HL-60 (cell line): ENCODE results near the gene HOXB3.

Experiments used
- GABPA ChIP-seq: IDR thresholded peaks from 2 replicates; pipeline ENCODE4 v1.6.1; 2012; ENCODE audit warnings: low read depth
- POLR2AphosphoS5 ChIP-seq: IDR thresholded peaks from 2 replicates; pipeline ENCODE4 v1.6.1; 2012; ENCODE audit warnings: low read depth
- TF ChIP-seq, protein P1 (sequence below): IDR thresholded peaks from one replicate; pipeline ENCODE4 v1.5.1; 2011; ENCODE audit warnings: low read length, control low read depth, inconsistent platforms; ENCODE audit not compliant: insufficient read depth
- TF ChIP-seq, protein P2 (sequence below): IDR thresholded peaks from 2 replicates; pipeline ENCODE4 v1.6.1; 2012; ENCODE audit warnings: low read depth; ENCODE audit not compliant: insufficient replicate concordance

DNA sequence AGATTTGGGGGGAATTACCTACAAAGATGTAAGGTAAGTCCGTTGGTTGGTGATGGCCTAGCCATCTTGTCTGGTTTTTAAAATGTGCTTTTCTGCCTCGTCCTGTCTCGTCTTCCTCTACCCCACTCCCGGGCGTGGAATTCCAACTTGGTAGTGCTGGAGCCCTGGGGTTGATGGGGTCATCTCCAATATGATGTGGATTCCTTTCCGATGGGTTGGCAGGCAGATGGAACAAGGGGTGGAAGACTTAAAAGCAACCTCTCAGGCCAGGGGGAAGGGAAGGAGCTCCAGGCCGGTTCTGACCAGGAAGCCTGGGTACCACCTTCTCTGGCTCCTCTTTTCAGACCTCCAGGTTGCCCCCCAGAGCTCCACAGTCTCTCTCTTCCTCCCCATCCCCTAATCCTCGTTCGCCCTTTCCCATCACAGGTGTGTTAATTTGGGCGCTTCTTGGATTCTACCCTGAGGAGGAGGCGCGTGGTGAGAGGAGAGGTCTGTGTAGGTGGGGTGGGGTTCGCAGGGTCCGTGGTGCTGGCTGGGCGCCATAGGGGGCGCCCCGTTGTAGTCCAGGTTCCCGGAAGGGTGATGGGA is 40.0 kb downstream of the HOXB3 start:
- TF ChIP-seq, protein P1, sequence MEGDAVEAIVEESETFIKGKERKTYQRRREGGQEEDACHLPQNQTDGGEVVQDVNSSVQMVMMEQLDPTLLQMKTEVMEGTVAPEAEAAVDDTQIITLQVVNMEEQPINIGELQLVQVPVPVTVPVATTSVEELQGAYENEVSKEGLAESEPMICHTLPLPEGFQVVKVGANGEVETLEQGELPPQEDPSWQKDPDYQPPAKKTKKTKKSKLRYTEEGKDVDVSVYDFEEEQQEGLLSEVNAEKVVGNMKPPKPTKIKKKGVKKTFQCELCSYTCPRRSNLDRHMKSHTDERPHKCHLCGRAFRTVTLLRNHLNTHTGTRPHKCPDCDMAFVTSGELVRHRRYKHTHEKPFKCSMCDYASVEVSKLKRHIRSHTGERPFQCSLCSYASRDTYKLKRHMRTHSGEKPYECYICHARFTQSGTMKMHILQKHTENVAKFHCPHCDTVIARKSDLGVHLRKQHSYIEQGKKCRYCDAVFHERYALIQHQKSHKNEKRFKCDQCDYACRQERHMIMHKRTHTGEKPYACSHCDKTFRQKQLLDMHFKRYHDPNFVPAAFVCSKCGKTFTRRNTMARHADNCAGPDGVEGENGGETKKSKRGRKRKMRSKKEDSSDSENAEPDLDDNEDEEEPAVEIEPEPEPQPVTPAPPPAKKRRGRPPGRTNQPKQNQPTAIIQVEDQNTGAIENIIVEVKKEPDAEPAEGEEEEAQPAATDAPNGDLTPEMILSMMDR: no peak
- TF ChIP-seq GABPA (no peak), POLR2AphosphoS5 (no peak)
- TF ChIP-seq, protein P2, sequence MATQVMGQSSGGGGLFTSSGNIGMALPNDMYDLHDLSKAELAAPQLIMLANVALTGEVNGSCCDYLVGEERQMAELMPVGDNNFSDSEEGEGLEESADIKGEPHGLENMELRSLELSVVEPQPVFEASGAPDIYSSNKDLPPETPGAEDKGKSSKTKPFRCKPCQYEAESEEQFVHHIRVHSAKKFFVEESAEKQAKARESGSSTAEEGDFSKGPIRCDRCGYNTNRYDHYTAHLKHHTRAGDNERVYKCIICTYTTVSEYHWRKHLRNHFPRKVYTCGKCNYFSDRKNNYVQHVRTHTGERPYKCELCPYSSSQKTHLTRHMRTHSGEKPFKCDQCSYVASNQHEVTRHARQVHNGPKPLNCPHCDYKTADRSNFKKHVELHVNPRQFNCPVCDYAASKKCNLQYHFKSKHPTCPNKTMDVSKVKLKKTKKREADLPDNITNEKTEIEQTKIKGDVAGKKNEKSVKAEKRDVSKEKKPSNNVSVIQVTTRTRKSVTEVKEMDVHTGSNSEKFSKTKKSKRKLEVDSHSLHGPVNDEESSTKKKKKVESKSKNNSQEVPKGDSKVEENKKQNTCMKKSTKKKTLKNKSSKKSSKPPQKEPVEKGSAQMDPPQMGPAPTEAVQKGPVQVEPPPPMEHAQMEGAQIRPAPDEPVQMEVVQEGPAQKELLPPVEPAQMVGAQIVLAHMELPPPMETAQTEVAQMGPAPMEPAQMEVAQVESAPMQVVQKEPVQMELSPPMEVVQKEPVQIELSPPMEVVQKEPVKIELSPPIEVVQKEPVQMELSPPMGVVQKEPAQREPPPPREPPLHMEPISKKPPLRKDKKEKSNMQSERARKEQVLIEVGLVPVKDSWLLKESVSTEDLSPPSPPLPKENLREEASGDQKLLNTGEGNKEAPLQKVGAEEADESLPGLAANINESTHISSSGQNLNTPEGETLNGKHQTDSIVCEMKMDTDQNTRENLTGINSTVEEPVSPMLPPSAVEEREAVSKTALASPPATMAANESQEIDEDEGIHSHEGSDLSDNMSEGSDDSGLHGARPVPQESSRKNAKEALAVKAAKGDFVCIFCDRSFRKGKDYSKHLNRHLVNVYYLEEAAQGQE: no peak
